Vagina (tissue), 2 donors: ENCODE measurements around the gene SRGAP2.
"Not testable (repeated sequence)": the region's sequence is repeated elsewhere in the genome, so short reads cannot be mapped to it uniquely, and the experiment has no call there.

ENCODE experiments used
- CTCF ChIP-seq, 3 experiments: fragments of 450-650 bp in 2 of 3; fragments of 200-600 bp in 1 of 3; sonication (generic) in 1 of 3; IDR thresholded peaks; one replicate each; pipeline ENCODE4 v1.5.1; 2017 to 2019; ENCODE audit warnings: antibody characterized with exemption in 3 of 3, mild to moderate bottlenecking in 2 of 3, moderate library complexity in 2 of 3
- POLR2A ChIP-seq, 2 donors: fragments of 450-650 bp; IDR thresholded peaks; one replicate each; pipeline ENCODE4 v1.6.1; 2017; ENCODE audit warnings: antibody characterized with exemption in 2 of 2, mild to moderate bottlenecking in 2 of 2, moderate library complexity in 2 of 2

DNA sequence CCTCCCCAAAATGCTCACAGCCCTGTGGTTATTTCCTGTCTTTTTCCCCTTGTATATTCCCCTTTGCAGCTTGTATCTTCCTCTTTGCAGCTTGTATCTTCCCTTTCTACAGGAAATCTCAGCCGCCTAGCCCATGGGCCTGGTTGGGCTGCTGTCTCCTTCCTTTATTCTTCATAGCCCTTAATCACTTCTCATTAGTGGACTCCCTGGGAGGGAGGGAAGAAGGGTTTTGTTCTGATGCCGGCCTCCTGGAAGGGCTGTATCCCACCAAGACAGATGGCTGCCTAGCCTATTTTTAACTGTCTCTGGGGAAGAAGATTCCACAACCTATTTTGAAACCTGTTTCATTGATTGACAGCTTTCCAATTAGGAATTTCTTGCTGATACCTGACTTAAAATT lies 31.8 kb downstream of the SRGAP2 start:
- TF ChIP-seq POLR2A, CTCF (IDR thresholded peaks at IDR 0.05): not testable (repeated sequence)
